ENCODE data around the gene FOXS1.

FOXS1 gene

DNA sequence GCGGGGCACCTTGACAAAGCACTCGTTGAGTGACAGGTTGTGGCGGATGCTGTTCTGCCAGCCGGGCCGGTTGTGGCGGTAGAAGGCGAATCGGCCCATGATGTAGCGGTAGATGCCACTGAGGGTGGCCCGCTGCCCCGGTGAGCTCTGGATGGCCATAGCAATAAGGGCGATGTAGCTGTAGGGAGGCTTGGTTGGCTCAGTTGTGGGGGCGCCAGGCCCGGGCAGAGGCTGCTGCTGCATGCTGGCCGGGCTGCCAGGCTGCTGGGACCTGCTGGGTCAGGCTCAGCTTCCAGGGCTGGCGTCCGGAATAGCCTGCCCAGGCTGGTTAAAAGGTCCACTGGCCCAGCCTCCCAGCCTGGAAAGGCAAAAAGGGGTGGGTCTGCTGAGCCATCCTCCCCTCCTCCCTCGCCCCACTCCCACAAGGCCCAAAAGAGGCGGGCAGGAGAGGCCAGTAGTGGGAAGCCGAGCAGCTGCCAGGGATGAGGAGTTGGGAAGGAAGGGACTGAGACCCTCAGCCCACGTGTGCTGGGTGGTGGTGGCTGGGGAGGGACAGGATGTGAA is at the start of gene FOXS1:
FOXS1 (minus strand) TSS at position 305 of the 564 bp plus-strand sequence; CDS start at position 243, 62 bp downstream.
- DNase-seq (ENCODE audit: low read depth in 3 of 3, low spot score in 1 of 3), result no peak

DNA sequence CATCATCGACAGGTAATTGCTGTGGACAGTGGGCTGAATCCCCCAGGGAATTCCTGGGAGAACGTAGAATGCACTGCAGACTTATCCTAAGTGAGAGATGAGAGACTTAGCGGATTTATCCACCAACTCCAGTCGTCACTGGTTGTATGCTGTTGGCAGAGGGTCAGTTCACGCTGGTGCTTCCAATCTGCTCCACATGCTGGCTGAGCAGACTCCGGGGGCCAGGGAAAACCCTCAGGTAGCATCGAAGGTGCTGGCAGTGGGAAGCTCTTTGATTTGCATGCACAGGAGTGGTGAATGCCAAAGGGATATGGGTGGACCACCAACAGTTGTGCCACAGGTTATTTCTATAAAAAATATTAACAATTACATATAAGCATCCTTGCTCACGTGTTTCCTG is 45.2 kb upstream of the FOXS1 start:
- no peak for DNase-seq (ENCODE audit: low read depth in 3 of 3, low spot score in 1 of 3)

DNA sequence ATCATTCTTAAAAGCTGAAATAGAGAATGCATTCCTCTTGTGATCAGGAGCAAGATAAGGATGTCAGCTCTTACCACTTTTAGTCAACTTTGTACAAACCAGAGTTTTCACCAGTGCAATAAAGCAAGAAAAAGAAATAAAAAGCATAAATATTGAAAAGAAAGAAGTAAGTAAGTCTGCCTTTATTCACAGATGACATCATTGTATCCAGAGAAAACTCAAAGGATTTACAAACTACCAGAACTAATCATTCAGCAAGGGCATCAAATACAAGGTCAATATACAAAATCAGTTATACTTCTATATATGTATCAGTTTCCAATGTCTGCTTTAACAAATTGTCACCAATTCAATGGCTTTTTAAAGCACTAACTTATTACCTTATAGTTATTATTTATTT is 38.4 kb upstream of the FOXS1 start:
- no peak for DNase-seq (ENCODE audit: low read depth in 3 of 3, low spot score in 1 of 3)

DNA sequence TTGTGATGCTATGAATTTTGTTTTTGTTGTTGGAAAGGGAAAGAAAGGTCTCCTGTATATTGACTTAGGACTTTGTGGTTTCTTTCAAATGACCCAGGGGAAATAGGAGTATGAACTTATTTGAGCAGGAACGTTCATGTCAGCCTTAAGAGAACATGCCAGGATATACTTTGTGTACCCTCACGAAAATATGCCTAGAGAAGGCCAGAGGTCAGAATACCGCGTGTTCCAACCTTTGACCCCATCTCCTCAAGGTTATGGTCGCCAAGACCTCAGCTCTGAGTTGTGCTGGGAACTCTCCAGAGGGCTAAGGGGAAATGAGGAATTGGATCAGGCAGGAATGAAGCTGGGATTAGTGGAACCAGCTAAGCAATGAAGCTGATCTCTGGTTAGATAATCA is 36.5 kb upstream of the FOXS1 start:
- no peak for DNase-seq (ENCODE audit: low read depth in 3 of 3, low spot score in 1 of 3)

DNA sequence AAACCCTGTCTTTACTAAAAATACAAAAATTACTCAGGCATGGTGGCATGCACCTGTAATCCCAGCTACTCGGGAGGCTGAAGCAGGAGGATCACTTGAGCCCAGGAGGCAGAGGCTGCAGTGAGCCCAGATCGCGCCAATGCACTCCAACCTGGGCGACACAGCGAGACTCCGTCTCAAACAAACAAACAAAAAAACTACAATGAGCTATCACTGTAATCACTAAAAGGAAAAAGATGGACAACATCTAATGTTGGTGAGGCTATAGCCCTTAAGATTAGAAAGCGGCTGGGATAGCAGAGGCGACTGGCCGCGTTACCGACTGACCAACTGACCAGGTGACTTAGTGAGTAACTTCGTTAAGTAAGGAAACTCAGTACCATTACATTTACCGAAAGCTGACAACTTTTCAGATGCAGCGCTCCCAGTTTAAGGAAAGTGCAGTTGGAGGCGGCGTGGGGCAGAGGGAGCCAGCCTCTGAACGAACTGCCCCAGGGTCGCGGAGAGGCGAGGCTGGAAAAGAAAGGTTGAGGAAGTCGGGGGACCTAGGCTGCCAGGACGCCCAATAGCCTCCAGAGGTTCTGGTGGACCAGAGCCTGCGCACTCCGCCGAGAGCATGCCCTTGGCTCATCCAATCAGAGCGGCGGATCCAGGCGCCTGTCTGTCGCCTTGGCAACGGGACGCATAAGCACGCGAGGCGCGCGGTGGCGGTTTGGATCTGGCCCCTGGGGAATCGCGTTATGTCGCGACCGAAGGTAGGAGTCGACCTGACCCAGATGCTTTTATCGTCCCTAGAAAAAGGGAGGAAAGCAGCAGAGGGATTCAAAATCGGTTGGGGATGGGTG is 34.0 kb upstream of the FOXS1 start:
- peak; percentile 26 to 55 (median 53) for DNase-seq (ENCODE audit: low read depth in 3 of 3, low spot score in 1 of 3)

DNA sequence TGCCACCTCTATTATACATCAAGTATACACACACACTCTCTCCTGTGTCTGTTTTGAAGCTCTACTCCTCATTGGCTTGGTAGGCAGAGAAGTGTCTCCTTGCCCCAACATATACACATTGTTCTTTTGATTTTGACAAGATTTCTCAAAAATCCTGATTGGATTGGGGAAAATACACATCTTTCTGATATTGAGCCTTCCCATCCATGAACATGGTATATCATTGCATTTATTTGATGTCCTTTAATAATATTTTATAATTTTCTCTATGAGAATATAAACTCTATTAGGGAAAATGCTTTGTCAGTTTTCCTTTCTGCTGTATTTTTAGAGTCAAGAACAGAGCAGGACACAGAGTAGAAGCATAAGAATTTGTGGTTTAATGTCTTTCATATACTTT is 32.3 kb upstream of the FOXS1 start:
- no peak for DNase-seq (ENCODE audit: low read depth in 3 of 3, low spot score in 1 of 3)

DNA sequence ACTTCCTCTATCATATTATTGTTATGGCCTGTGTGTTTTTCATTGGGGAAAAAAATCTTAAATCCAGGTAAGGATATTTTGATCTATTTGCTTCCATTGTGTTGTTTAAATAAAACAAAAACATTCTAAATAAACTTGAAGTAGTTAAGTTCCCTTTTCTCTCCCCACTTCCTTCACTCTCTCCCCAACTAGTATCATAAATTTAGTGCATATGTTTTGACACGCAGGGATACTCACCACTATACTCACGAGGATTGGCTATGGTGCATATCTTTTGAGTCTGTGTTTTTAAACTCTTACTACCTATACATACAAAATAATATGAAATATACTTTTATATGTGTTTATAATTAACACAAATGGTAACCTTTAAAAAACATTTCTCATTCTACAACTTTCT is 30.3 kb upstream of the FOXS1 start:
- DNase-seq (ENCODE audit: low read depth in 3 of 3, low spot score in 1 of 3), result no peak

DNA sequence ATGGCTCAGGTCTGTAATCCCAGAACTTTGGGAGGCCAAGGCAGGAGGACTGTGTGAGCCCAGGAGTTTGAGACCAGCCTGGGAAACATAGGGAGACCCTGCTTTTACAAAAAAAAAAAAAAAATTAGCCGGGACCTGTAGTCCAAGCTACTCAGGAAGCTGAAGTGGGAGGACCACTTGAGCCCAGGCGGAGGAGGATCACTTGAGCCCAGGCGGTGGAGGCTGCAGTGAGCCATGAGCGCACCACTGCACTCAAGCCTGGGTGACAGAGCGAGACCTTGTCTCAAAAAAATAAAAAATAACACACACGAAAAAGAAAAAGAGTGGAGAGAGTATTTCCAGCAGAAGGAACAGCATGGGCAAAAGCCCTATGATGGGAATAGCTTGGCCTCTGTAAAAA is 27.0 kb upstream of the FOXS1 start:
- no peak for DNase-seq (ENCODE audit: low read depth in 3 of 3, low spot score in 1 of 3)

DNA sequence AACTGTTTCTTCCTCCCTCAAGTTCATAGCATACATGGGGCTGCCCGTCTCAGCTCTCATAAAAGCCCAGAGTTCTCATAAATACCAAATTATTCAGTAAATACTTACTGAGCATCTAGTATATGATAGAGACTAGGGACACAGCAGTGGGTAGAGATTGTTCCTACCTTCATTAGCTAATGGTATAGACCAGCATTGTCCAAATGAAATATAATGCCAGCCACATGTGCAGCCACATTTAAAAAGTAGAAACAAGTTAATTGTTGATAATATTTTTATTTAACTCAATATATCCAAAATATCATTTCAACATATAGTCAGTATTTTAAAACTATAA is 26.2 kb upstream of the FOXS1 start:
- no peak for DNase-seq (ENCODE audit: low read depth in 3 of 3, low spot score in 1 of 3)

DNA sequence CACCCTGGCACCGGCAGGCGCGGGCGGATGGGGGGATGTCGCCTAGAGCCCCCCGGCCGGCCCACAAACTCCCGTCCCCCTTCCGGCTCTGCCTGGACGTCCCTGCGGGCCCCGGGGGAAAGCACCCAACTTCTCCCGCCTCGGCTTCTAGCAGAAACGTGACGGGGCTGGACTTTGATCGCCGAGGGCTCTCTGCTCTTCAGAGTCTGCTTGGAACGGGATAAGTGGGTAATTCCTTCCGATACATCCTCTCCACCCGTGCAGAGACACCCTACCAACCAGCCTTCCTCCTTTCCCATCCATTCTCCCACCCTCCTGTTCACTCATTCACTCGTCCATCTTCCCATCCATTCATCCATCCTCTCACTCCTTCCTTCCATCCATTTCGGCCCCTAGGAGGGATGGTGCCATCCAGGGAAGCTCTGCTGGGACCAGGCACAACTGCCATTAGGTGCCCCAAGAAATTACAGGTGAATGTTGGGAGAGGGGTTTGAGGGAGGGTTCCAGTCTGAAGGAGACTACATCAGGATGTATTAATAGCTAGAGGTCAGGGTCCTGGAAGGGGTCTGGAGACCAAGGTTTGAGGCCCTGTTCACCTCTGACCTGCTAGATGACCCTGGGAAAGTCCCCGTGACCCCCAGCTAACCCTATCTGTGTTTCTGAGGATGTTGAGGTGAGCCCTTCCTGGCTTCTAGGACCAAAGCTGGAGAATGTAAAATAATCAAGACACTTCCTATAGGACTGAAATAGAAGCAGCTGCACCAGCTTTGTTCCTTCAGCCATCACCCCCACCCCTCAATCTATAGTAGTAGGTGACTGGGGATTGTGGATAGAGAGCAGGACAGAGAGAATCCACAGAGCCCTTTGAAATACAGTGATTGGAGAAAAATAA is 25.6 kb upstream of the FOXS1 start:
- no peak for DNase-seq (ENCODE audit: low read depth in 3 of 3, low spot score in 1 of 3)

DNA sequence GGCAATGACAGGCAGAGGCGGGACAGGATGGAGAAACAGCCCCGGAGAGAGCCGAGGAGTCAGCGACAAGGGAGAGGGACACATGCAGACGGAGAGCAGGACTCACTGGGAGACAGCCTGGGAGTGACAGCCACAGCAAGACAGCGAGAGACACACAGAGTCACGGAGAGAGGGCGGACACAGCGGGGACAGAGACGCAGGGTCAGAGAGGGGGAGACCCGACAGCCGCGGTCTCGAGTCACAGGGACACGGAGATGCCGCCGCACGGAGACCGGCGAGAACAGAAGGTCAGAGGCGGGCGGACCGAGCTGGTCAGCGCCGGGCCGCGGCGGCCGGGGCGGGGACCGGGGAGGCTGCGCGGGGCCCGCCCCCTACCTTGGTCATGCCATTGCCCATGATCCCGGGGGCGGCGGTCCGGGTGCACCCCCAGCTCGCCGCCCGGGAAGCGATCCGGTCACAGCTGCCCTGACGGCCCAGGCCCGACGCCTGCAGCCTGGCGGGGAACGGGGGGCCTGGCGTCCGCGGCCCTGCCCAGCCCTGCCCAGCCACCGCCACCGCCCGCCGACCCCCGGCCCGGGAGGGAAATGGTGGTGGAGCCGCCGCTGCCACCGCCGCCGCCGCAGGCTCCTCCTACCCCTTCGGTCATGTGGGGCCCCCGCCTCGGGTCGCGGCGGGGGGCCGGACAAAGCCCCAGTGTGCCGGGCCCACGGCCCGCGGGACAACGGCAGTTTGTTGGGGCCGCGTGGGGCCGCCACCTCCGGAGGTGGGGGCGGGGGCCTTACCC is 24.7 kb upstream of the FOXS1 start, which contains the start of the genes DUSP15 and TTLL9:
DUSP15 (minus strand) TSS at position 586 of the 784 bp plus-strand sequence; CDS start at position 396, 190 bp downstream.
TTLL9 (plus strand) TSS at position 693 of the 784 bp plus-strand sequence. CDS start 493 bp downstream, outside the sequence.
- no peak for DNase-seq (ENCODE audit: low read depth in 3 of 3, low spot score in 1 of 3)

DNA sequence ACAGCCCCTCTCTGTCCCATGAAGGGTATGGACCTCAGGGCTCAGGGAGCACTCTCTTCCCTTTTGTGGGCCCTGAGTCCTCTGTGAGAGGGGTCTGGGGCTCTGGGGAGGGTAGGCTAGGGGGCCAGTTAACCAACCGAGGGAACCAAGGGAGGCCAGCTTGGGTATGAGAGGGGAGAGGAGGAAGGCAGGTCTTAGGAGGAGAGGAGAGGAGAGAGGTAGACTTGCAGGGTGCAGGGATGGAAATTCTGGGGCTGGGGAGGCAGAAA is 24.2 kb upstream of the FOXS1 start:
- DNase-seq (ENCODE audit: low read depth in 3 of 3, low spot score in 1 of 3), result no peak

DNA sequence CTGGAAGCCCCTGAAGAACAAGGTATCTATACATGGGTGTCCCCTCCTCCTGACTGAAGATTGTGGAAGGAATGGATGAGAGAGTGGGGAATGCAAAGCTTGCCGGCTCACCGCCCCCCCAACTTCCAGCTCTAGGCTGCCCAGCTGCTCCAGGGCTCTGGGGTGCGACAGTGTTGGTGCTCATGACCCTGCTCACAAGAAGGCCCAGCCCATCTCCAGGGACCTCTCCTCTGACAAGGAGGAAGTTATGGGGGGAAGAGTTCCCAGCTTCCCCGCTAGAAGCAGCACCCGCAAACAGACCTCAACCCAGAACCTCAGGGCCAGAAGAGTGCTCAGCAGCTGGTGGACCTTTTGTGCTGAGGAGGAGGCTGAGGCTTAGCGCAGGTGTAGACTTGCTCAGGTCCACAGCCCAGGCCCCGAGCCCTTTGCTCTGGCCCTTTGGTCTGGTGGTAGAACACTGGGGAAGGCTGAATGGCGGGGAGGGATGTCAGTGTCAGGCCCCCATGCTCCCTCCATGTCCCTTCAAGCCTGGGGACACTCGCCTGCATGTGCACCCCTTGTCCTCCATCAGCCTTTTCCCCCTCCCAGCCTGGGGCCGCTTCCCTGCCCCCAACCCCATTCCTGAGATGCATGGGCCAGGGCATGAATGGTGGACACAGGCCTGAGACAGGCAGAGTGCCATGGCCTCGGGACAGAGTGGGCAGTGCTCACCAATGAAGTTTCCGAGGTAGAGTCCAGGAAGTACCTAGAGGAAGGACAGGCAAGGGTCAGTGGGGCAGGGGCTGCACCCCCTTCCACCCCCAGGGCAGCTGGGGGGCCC is 23.7 kb upstream of the FOXS1 start:
- no peak for DNase-seq (ENCODE audit: low read depth in 3 of 3, low spot score in 1 of 3)

DNA sequence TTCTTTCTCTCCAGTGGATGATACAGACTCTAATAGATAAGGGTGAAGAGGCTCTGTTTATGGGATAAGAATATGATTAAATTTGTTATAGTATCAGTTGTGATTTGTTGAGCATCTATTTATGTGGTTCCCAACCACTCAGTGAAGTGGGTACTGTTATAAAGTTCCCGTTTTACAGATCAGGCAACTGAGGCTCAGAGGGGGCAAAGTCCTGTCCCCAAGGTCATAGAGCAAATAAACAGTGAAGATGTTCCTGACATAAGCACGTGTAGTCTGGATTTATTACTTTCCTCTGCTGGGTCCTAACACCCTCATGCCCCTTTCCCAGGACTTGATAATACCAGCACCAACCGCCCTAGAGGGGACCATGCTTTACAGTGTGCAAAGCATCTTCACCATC is 20.8 kb upstream of the FOXS1 start:
- no peak for DNase-seq (ENCODE audit: low read depth in 3 of 3, low spot score in 1 of 3)

DNA sequence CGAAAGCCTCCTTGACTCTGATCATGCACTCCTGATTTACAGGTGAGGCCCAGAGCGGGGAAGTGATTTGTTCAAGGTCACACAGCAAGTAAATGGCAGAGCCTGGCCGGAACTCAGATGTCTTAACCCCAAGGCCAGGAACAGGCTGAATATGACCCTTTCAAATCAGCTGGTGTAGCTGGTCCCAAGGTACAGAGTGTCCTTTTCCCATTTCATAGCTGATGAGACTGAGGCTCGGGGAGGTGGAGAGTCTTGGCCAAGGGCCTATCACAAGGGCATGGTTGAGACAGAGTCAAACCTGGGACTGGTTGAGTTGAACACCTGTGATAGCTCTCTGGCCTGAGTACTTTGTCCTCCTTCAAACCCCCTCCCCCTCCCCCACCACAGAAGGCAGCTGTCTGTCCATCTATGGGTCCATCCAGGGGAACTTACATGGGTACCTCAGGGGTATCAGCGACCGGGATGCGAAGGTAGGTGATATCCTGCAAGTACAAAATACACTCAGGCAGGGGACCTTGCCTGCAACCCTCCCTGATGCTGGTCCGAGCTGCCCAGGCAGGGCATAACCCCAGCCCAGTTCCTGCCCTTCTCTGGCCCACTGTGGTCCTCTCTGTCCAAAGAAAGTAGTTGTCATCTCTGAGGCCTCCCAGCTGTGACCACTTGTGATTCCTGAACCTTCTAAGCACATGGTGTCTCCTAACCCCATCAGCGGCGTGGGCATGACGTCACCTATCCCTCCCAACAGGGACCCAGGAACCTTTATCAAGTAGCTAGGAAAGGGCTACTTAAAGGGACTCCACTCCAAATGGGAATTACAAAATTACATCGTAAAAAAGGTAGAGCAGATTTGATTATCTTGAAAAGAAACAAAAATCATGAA is 19.4 kb upstream of the FOXS1 start:
- no peak for DNase-seq (ENCODE audit: low read depth in 3 of 3, low spot score in 1 of 3)

DNA sequence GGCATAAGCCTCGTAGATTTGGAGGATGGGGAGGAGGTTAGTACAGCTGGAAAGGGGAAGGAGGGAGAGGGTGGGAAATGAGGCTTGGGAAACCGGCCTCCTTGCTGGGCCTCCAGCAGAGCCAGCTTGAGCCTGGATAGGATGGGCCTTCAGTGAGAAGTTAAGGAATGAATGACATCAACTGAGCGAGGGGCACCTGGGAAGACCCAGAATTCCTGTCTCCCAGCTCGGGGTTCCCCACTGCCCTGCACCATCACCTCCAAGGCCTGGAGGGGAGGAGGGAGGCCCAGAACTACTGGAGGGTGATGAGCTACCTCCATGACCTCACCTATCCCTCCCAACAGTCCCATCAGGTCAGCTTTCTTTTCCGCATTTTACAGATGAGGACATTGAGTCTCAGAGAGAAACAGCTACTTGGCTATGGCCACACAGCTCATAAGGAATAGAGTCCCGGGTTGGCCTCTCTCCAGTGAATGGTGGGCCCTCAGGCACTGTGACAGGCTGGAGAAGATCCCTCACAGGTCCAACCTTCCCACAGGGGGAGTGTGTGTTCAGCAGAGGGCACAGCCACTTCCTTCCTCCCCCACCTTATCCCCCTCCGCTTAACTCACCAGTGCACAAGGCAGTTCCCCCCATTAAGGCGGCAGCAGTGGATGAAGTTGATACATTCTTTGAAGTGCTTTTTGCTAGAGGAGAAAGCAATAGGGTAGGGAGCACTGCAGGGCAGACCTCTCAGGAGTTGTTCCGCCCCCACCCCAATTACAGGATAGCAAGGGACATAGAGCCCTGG is 18.1 kb upstream of the FOXS1 start:
- DNase-seq (ENCODE audit: low read depth in 3 of 3, low spot score in 1 of 3), result no peak

DNA sequence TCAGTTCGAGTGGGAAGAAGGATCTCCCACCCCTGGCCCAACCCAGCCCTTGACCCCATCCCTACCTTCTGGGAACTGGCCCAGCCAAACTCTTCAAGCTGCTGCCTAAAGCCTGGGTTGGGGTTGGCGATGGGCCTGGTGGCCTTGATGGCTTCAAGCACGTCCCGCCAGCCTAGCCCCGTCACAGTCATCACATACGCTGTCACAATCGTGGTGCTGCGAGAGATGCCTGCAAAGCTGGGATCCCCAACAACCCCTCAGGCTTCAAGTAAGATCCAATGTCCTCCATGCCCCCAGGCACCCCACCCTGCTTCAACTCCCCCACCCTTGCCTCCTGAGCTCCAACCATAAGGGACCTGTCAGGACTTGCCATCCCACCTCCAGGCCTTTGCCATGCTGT is 17.1 kb upstream of the FOXS1 start:
- DNase-seq (ENCODE audit: low read depth in 3 of 3, low spot score in 1 of 3), result no peak

DNA sequence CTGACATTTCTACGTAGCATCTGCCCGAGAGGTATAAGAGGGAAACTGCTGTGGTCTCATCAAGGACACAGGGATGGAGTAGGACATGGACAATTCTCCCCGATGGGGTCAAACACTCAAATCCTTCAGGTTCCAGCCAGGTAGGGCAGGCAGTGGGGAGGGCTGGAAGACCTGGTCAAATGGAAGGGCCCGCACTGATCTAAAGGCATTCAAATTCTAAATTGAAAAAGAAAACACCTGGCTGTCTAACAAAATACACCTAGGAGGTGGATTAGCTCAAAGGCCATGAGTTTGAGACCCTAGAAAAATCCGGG is 16.7 kb upstream of the FOXS1 start:
- DNase-seq (ENCODE audit: low read depth in 3 of 3, low spot score in 1 of 3), result no peak

Measured in stimulated activated CD4-positive, alpha-beta T cell treated with anti-CD3 and anti-CD28 coated beads, TNF-alpha, amount 100 ng/mL, for 1 hour (primary cell).